Stimulated activated CD4-positive, alpha-beta T cell treated with anti-CD3 and anti-CD28 coated beads, TNF-alpha, amount 100 ng/mL, for 48 hours (primary cell): ENCODE measurements around the gene RLN2.
A peak's percentile ranks its signal among the peaks of the same experiment; 100 is the strongest.

Source experiments
- DNase-seq, 3 donors: peaks; one replicate each; pipeline ENCODE4 v3.0.0-alpha.2; 2020; ENCODE audit warnings: low read depth in 3 of 3

RLN2 gene

DNA sequence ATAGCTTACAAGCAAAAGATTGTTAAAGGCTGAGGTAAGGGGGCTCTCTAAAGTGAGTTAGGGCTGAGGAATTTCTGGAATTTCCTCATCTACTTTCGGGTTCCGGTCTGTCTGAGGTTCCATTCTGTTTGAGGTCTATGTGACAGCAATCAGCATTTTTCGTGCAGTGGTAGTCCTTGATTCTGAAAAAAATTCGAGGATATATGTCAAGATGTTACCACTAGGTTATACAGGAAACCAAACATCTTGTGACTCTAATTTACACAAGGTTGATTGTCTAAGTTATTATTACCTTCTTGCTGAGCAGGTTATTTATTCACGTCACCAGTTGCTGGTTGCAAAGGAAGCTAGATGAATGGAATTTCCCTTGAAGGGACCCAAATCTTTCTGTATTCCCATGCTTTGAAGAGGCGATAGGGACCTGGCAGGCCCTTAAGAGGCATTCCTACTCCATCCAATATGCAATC is 35.2 kb downstream of the RLN2 start:
- no peak for DNase-seq

DNA sequence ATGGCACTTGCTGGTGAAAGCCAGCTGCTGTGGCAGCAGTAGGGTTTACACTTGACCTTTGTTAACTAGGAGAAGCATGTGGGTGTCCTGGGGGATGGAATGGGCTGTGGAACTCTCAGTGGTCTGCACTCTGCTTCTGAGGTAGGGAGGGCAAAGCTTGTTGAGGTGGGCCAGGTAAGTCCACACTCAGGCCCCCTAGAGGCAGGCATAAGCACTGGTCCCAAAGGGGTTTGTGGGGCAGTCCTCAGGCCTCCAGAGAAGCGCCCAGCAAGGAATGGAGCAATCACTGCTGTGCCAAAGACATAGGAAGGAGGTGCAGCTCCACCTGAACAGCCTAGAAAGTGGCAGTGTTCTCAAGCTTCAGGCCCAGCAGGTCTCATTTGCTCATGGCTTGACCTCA is 38.6 kb downstream of the RLN2 start:
- DNase-seq = no peak

DNA sequence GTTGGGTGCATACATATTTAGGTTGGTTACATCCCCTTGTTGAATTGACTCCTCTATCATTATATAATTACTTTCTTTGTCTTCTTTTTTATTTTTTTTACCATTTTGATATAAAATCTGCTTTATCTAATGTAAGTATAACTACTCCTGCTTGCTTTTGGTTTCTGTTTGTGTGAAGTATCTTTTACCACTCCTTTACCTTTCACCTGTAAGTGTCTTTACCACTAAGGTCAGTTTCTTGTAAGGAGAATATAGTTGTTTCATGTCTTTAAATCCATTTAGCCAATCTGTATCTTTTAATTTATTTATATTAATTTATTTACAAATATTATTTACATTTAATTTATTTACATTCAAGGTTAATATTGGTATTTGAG is 40.3 kb downstream of the RLN2 start:
- DNase-seq = no peak

DNA sequence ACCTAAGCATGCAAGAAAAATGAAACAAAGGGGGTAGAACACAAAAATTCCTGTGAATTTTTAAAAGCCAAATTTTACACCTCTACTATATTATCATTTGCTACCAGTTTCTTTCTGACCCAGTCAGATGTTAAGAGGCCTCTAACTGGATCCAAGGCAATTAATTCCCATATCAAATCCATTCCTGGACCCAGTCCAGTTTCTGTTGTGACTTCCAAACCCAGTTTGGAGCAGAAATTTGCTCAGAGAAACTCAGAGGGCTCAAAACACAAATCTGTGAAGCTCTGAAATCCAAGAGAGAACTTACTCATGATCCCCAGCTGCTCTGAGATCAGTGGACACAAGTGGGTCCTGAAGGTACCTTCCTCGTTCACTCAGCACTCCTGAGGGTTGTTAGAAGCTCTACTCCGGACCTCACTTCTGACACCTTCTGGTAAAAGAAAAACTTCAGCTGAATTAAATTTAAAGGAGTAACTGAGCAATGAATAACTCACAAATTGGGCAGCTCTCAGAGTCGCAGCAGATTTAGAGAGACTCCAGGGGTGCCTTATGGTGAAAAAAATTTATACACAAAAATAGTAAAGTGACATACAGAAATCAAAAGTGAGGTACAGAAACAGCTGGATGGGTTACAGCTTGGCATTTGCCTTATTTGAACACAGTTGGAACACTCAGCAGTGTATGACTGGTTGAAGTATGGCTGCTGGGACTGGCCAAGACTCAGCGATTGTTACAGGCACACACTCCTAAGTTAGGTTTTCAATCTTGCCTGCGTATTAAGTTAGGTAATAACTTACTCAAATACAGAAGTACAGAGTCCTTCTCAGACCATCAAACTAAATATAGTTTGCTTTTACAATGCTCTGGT is 40.9 kb downstream of the RLN2 start:
- peak in 1 of 3 donors; percentile 4 for DNase-seq
